A673 (cell line): ENCODE results near the gene HIBADH. TPM values are rescaled to one million over a fixed set of nuclear protein-coding genes. Genes with fewer than 3 reads are reported as not detected.
A peak's percentile ranks its signal among the peaks of the same experiment; 100 is the strongest.

ENCODE experiments used
- Bru-seq: library from RNA; stranded (reverse); fragments of 400-500 nt; gene quantifications from one replicate; lab custom pipeline; 2021; lab: Mats Ljungman, UMichigan
- BruChase-seq, 2 experiments: library from RNA; stranded (reverse); fragments of 400-500 nt; gene quantifications; one replicate each; lab custom pipeline; 2021; lab: Mats Ljungman, UMichigan
- BruUV-seq: library from RNA; stranded (reverse); fragments of 400-500 nt; replicated peaks from 2 replicates; lab custom pipeline; 2021; lab: Mats Ljungman, UMichigan
- CTCF ChIA-PET: fragments of 300-600 bp; sonication (Branson Sonifier 250); formaldehyde crosslinking; loops from one replicate; lab custom pipeline; 2022; ENCODE audit warnings: antibody characterized with exemption; lab: Charles Lee
- POLR2A ChIA-PET: fragments of 300-600 bp; sonication (Branson Sonifier 250); formaldehyde crosslinking; loops from one replicate; lab custom pipeline; 2022; ENCODE audit warnings: antibody characterized with exemption; ENCODE audit not compliant: low non-redundant PET; lab: Charles Lee
- DNase-seq: peaks from one replicate; pipeline ENCODE4 v3.0.0-alpha.2; 2015; ENCODE audit warnings: low spot score
- H3K27ac ChIP-seq: fragments of 200-600 bp; sonication (generic); 2 replicates; pipeline ENCODE4 v1.5.1; 2016; ENCODE audit warnings: mixed run types, low read depth, mild to moderate bottlenecking, mixed read lengths, antibody characterized with exemption, low read length; ENCODE audit not compliant: poor library complexity, severe bottlenecking
- H3K27me3 ChIP-seq: fragments of 200-600 bp; sonication (generic); replicated peaks from 2 replicates; pipeline ENCODE4 v1.6.1; 2017; ENCODE audit warnings: mixed run types, low read depth, mild to moderate bottlenecking, mixed read lengths, antibody characterized with exemption, low read length; ENCODE audit not compliant: insufficient read depth, poor library complexity
- H3K36me3 ChIP-seq: fragments of 200-600 bp; sonication (generic); 2 replicates; pipeline ENCODE4 v1.6.1; 2016; ENCODE audit warnings: mixed run types, mild to moderate bottlenecking, mixed read lengths, antibody characterized with exemption, low read length; ENCODE audit not compliant: insufficient read depth, poor library complexity, severe bottlenecking
- H3K4me1 ChIP-seq: fragments of 200-600 bp; sonication (generic); 2 replicates; pipeline ENCODE4 v1.6.1; 2017; ENCODE audit warnings: mixed run types, mild to moderate bottlenecking, mixed read lengths, antibody characterized with exemption, low read length; ENCODE audit not compliant: insufficient read depth, poor library complexity, severe bottlenecking
- H3K4me3 ChIP-seq: fragments of 200-600 bp; sonication (generic); 2 replicates; pipeline ENCODE4 v1.5.1; 2016; ENCODE audit warnings: low read depth, mixed run types, mild to moderate bottlenecking, mixed read lengths, low read length; ENCODE audit not compliant: poor library complexity, severe bottlenecking
- H3K9me3 ChIP-seq: fragments of 200-600 bp; sonication (generic); 2 replicates; pipeline ENCODE4 v1.6.1; 2016; ENCODE audit warnings: mixed run types, low read depth, mild to moderate bottlenecking, mixed read lengths, antibody characterized with exemption, low read length; ENCODE audit not compliant: poor library complexity, severe bottlenecking
- CTCF ChIP-seq: fragments of 300-800, 200-600 bp; sonication (generic); conservative IDR thresholded peaks from 2 replicates; pipeline ENCODE4 v1.5.1; 2017; ENCODE audit warnings: low read depth, mild to moderate bottlenecking, antibody characterized with exemption, low read length, moderate library complexity, mixed read lengths
- EZH2 ChIP-seq: fragments of 200-600 bp; sonication (generic); IDR thresholded peaks from 2 replicates; pipeline ENCODE4 v1.6.1; 2017; ENCODE audit warnings: borderline replicate concordance, low read depth, mild to moderate bottlenecking, mixed read lengths, antibody characterized with exemption, low read length; ENCODE audit not compliant: poor library complexity, severe bottlenecking
- intact Hi-C: fragments of 100-400 bp; cut with micrococcal nuclease; formaldehyde crosslinking; loops from one replicate; pipeline ENCODE4 v1.10.0; 2022; ENCODE audit not compliant: unreplicated experiment
- long read RNA-seq: library from polyadenylated mRNA; stranded (forward); transcript quantifications from one replicate; pipeline ENCODE4 v2.0.0, GENCODE V29; 2022
- total RNA-seq: library from RNA; stranded (reverse); gene quantifications from 2 replicates; pipeline ENCODE4 v1.2.3, GENCODE V29; 2021

Gene HIBADH
- total RNA-seq (10.2 and 17.1 TPM in 2 replicates), Bru-seq, nascent RNA (percentile 68 among the genes with signal in this experiment), BruChase-seq, experiment 1, labeled RNA remaining after a 2-hour chase (percentile 60 among the genes with signal in this experiment), BruChase-seq, experiment 2, labeled RNA remaining after a 6-hour chase (percentile 51 among the genes with signal in this experiment)
- long read RNA-seq, transcript HIBADH-201 (8 exons, 1,990 nt), result major isoform, 21 of 35 reads
- long read RNA-seq, partial matches to known transcripts, result 1 of 35 reads
- long read RNA-seq, other reads (novel, unspliced or antisense), result 13 of 35 reads

- BruUV-seq, result no TSS peak
- CTCF ChIA-PET, result no interaction called here
- TF ChIP-seq EZH2, result no peak
- TF ChIP-seq CTCF, result no peak
- peak; percentile 99 for DNase-seq
- intact Hi-C loops, result loop anchor here (5.0 kb wide), 1 partner anchor 80 kb away; the partner anchor contains the start of gene TAX1BP1
- Histone ChIP-seq H3K9me3 (no peaks in the 10 kb centered on the region), H3K36me3 (no peaks in the 10 kb centered on the region), H3K27ac (peak within 1 kb of the TSS; percentile 89), H3K4me3 (peak within 1 kb of the TSS; percentile 84), H3K4me1 (no peaks in the 10 kb centered on the region), H3K27me3 (no peaks in the 10 kb centered on the region)
- POLR2A ChIA-PET, result no interaction called here
Measured at GRCh38 chr7:27662490-27663205, at the start of gene HIBADH. HIBADH (minus strand) TSS chr7:27662883; CDS start chr7:27662788, 95 bp downstream.

GRCh38 chr7:27712217-27712616, 49.5 kb upstream of the HIBADH start:
- CTCF ChIA-PET, result no interaction called here

More at GRCh38 chr7:27712217-27712616, 49.5 kb upstream of the HIBADH start:
- H3K4me1 ChIP-seq, result no peaks in the 10 kb centered on the region
- H3K9me3 ChIP-seq, result no peaks in the 10 kb centered on the region
- no peak for DNase-seq
- TF ChIP-seq CTCF (no peak), EZH2 (no peak)
- intact Hi-C loops, result no loop called here
- no TSS peak for BruUV-seq
- no peaks in the 10 kb centered on the region for H3K36me3 ChIP-seq
- H3K4me3 ChIP-seq, result no peak overlapping the region
- no peak overlapping the region for H3K27ac ChIP-seq
- POLR2A ChIA-PET, result no interaction called here
- peaks cover 8% of the 10 kb centered on the region for H3K27me3 ChIP-seq
